ENCODE results near the gene MCM9.

Gene MCM9

DNA sequence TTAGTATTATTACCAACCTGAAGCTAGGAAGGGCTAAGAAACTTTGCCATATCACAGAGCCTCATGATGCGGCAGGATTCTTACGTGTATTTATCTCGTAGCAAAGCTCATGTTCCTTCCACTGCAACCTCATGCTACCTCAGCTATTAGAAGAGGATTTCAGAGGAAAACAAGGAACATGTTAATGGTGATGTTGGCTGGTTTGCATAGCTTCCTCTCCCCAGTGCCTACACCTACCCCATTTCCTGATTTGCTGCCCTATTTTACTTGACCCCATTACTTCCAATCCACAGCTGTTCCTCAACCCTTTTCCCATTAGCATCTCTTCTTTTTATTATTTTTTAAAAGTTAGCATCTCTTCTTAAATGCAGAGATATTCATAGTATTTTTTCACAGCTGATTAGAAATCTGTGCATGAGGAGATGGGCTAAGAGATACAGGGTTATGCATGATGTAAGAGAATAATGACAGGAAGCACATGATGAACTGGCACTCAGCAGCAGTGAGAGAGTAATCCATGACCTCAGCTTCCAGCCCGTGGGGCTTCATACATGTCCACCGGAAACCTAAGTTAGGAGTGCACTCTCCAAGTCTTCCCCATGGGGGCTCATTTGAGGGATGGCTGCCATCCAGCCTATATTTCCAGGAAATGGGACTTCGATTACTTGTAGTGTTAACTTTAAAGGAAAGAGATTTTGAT lies 147.1 kb downstream of the MCM9 start:
- no peaks in the 10 kb centered on the region for H3K36me3 ChIP-seq (ENCODE audit: control insufficient read depth in 4 of 4, insufficient read depth in 4 of 4, low read length in 3 of 4)
- DNase-seq: peak in 1 of 3 donors; percentile 19
- no peaks in the 10 kb centered on the region for H3K27me3 ChIP-seq (replicated peaks in 2 of 5; ENCODE audit: control insufficient read depth in 4 of 5, insufficient read depth in 5 of 5, low read length in 4 of 5)
- H3K4me3 ChIP-seq (ENCODE audit: control insufficient read depth in 1 of 7, extremely low read depth in 1 of 7, insufficient read depth in 4 of 7, low read depth in 2 of 7, low read length in 6 of 7): no peak overlapping the region
- no peak overlapping the region for H3K27ac ChIP-seq (ENCODE audit: insufficient read depth in 1 of 2, low read depth in 1 of 2, low read length in 2 of 2, poor library complexity in 1 of 2, severe bottlenecking in 2 of 2)
- CTCF ChIA-PET: interaction anchor here (0.9 to 5.2 kb wide), 6 partner anchors 7 to 58 kb away, joined by 3 to 36 read pairs (median 5); no protein-coding TSS in a partner anchor
- peaks cover 0 to 3% (median 0%) of the 10 kb centered on the region in 5 experiments for H3K9me3 ChIP-seq (ENCODE audit: control extremely low read depth in 1 of 5, control insufficient read depth in 4 of 5, insufficient read depth in 2 of 5, low read depth in 1 of 5, low read length in 4 of 5)
- POLR2A ChIA-PET: no interaction called here
- 76% methylated on average over 4 of the region's 6 CpGs for WGBS (ENCODE audit: insufficient coverage)
- H3K4me1 ChIP-seq (ENCODE audit: control extremely low read depth in 1 of 4, control insufficient read depth in 4 of 4, insufficient read depth in 4 of 4, low read length in 3 of 4): peaks cover 3 to 18% (median 11%) of the 10 kb centered on the region in 4 experiments

DNA sequence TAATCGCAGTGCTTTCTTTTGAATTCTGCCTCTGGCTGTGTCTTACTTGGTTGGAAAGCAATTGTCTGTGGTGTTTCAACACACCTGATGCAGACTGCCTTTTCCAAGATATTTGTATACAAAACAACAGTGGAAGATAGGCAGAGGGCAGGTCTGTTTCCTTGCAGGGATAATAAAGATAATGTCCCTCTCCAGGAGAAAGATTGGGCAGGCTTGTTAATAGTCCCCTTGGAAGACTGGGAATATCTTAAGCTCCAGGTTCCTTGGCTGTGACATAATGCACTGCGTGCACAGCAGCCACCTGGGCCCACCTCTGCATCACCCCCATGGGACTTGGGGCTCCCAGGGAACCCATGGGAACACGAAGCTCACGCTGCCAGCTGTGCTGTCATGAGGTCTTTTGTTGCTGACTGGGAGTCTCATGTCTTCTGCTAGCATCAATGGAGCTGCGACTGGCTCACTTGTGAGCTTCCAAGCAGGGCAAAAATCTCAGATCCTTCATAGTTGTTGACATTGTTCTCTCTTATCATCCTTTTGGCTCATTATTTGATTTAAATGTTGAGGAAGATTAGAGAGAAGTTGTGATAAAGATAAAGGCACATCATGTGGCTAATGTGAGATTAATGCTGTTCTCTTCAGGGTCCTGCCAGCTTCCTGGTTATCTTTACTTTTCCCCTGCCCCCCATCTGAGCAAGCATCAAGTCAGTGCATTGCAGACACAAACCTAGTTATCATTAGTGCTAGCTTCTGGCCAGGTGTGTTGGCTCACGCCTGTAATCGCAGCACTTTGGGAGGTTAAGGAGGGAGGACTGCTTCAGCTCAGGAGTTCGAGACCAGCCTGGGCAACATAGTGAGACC lies 148.1 kb downstream of the MCM9 start:
- POLR2A ChIA-PET: no interaction called here
- H3K27me3 ChIP-seq (replicated peaks in 2 of 5; ENCODE audit: control insufficient read depth in 4 of 5, insufficient read depth in 5 of 5, low read length in 4 of 5): no peaks in the 10 kb centered on the region
- WGBS (ENCODE audit: insufficient coverage): 100% methylated on average over 4 of the region's 8 CpGs
- no peak overlapping the region for H3K27ac ChIP-seq (ENCODE audit: insufficient read depth in 1 of 2, low read depth in 1 of 2, low read length in 2 of 2, poor library complexity in 1 of 2, severe bottlenecking in 2 of 2)
- H3K36me3 ChIP-seq (ENCODE audit: control insufficient read depth in 4 of 4, insufficient read depth in 4 of 4, low read length in 3 of 4): no peaks in the 10 kb centered on the region
- peaks cover 3 to 18% (median 11%) of the 10 kb centered on the region in 4 experiments for H3K4me1 ChIP-seq (ENCODE audit: control extremely low read depth in 1 of 4, control insufficient read depth in 4 of 4, insufficient read depth in 4 of 4, low read length in 3 of 4)
- no peak overlapping the region for H3K4me3 ChIP-seq (ENCODE audit: control insufficient read depth in 1 of 7, extremely low read depth in 1 of 7, insufficient read depth in 4 of 7, low read depth in 2 of 7, low read length in 6 of 7)
- H3K9me3 ChIP-seq (ENCODE audit: control extremely low read depth in 1 of 5, control insufficient read depth in 4 of 5, insufficient read depth in 2 of 5, low read depth in 1 of 5, low read length in 4 of 5): peaks cover 0 to 3% (median 0%) of the 10 kb centered on the region in 5 experiments
- CTCF ChIA-PET: interaction anchor here (0.8 to 5.2 kb wide), 7 partner anchors 7 to 84 kb away, joined by 3 to 36 read pairs (median 4); no protein-coding TSS in a partner anchor
- DNase-seq: no peak

GRCh38 chr6:118785601-118786000 lies 149.4 kb downstream of the MCM9 start:
- no peak for DNase-seq
- no peak overlapping the region for H3K4me3 ChIP-seq (ENCODE audit: control insufficient read depth in 1 of 7, extremely low read depth in 1 of 7, insufficient read depth in 4 of 7, low read depth in 2 of 7, low read length in 6 of 7)
- no peaks in the 10 kb centered on the region for H3K9me3 ChIP-seq (ENCODE audit: control extremely low read depth in 1 of 5, control insufficient read depth in 4 of 5, insufficient read depth in 2 of 5, low read depth in 1 of 5, low read length in 4 of 5)
- H3K4me1 ChIP-seq (ENCODE audit: control extremely low read depth in 1 of 4, control insufficient read depth in 4 of 4, insufficient read depth in 4 of 4, low read length in 3 of 4): peaks cover 3 to 18% (median 12%) of the 10 kb centered on the region in 4 experiments
- H3K27ac ChIP-seq (ENCODE audit: insufficient read depth in 1 of 2, low read depth in 1 of 2, low read length in 2 of 2, poor library complexity in 1 of 2, severe bottlenecking in 2 of 2): no peak overlapping the region
- CTCF ChIA-PET: interaction anchor here (1.7 to 2.3 kb wide), 2 partner anchors 12 to 88 kb away, joined by 3 to 9 read pairs; no protein-coding TSS in a partner anchor
- 100% methylated on average over 1 of the region's 3 CpGs for WGBS (ENCODE audit: insufficient coverage)
- POLR2A ChIA-PET: no interaction called here
- H3K27me3 ChIP-seq (replicated peaks in 2 of 5; ENCODE audit: control insufficient read depth in 4 of 5, insufficient read depth in 5 of 5, low read length in 4 of 5): no peaks in the 10 kb centered on the region
- no peaks in the 10 kb centered on the region for H3K36me3 ChIP-seq (ENCODE audit: control insufficient read depth in 4 of 4, insufficient read depth in 4 of 4, low read length in 3 of 4)

DNA sequence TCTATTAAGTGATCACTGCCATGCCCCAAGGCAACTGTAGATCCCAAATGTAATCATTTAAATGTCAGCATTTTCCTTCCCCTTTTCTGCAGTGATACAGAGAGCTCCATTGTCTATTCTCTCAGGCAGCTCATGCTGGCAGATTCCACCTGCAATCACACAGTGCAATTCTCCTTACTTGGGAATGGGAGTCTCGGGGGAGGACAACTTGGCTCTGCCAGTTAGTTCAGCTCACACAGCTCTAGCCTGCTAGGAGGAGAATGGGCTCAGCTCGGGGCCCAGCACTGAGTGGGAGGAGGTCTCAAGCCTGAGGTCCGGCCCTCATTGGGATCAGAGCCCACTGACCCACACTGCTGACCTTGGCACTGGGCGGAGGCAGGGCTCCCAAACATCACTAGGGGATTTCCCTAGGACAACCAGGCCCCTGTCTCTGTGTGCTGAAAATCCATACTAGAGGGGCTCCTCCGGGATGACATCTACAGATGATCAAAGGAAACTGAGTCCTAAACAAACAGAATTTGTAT lies 150.3 kb downstream of the MCM9 start:
- Histone ChIP-seq H3K9me3 (ENCODE audit: control extremely low read depth in 1 of 5, control insufficient read depth in 4 of 5, insufficient read depth in 2 of 5, low read depth in 1 of 5, low read length in 4 of 5) (no peaks in the 10 kb centered on the region), H3K27ac (ENCODE audit: insufficient read depth in 1 of 2, low read depth in 1 of 2, low read length in 2 of 2, poor library complexity in 1 of 2, severe bottlenecking in 2 of 2) (no peak overlapping the region), H3K4me3 (ENCODE audit: control insufficient read depth in 1 of 7, extremely low read depth in 1 of 7, insufficient read depth in 4 of 7, low read depth in 2 of 7, low read length in 6 of 7) (no peak overlapping the region), H3K4me1 (ENCODE audit: control extremely low read depth in 1 of 4, control insufficient read depth in 4 of 4, insufficient read depth in 4 of 4, low read length in 3 of 4) (peaks cover 3 to 18% (median 12%) of the 10 kb centered on the region in 4 experiments), H3K27me3 (replicated peaks in 2 of 5; ENCODE audit: control insufficient read depth in 4 of 5, insufficient read depth in 5 of 5, low read length in 4 of 5) (no peaks in the 10 kb centered on the region), H3K36me3 (ENCODE audit: control insufficient read depth in 4 of 4, insufficient read depth in 4 of 4, low read length in 3 of 4) (no peaks in the 10 kb centered on the region)
- CTCF ChIA-PET: interaction anchor here (0.6 to 2.4 kb wide), 6 partner anchors 13 to 501 kb away, joined by 3 to 10 read pairs (median 4); no protein-coding TSS in a partner anchor
- POLR2A ChIA-PET: no interaction called here
- 96% methylated on average over 4 of the region's 5 CpGs for WGBS (ENCODE audit: insufficient coverage)
- DNase-seq: peak in 2 of 3 donors; percentile 37 to 38

- no peak overlapping the region for H3K27ac ChIP-seq (ENCODE audit: insufficient read depth in 1 of 2, low read depth in 1 of 2, low read length in 2 of 2, poor library complexity in 1 of 2, severe bottlenecking in 2 of 2)
- CTCF ChIA-PET: interaction anchor here (0.6 to 2.4 kb wide), 7 partner anchors 13 to 500 kb away, joined by 3 to 10 read pairs (median 4); no protein-coding TSS in a partner anchor
- 87% methylated on average over 3 of the region's 5 CpGs for WGBS (ENCODE audit: insufficient coverage)
- peaks cover 3 to 18% (median 12%) of the 10 kb centered on the region in 4 experiments for H3K4me1 ChIP-seq (ENCODE audit: control extremely low read depth in 1 of 4, control insufficient read depth in 4 of 4, insufficient read depth in 4 of 4, low read length in 3 of 4)
- POLR2A ChIA-PET: no interaction called here
- no peak for DNase-seq
- no peaks in the 10 kb centered on the region for H3K27me3 ChIP-seq (replicated peaks in 2 of 5; ENCODE audit: control insufficient read depth in 4 of 5, insufficient read depth in 5 of 5, low read length in 4 of 5)
- no peaks in the 10 kb centered on the region for H3K36me3 ChIP-seq (ENCODE audit: control insufficient read depth in 4 of 4, insufficient read depth in 4 of 4, low read length in 3 of 4)
- no peaks in the 10 kb centered on the region for H3K9me3 ChIP-seq (ENCODE audit: control extremely low read depth in 1 of 5, control insufficient read depth in 4 of 5, insufficient read depth in 2 of 5, low read depth in 1 of 5, low read length in 4 of 5)
- H3K4me3 ChIP-seq (ENCODE audit: control insufficient read depth in 1 of 7, extremely low read depth in 1 of 7, insufficient read depth in 4 of 7, low read depth in 2 of 7, low read length in 6 of 7): no peak overlapping the region
These were observed 150.9 kb downstream of the MCM9 start for GRCh38 chr6:118783931-118784550.

- peaks cover 3 to 13% (median 10%) of the 10 kb centered on the region in 4 experiments for H3K4me1 ChIP-seq (ENCODE audit: control extremely low read depth in 1 of 4, control insufficient read depth in 4 of 4, insufficient read depth in 4 of 4, low read length in 3 of 4)
- no peaks in the 10 kb centered on the region for H3K27me3 ChIP-seq (replicated peaks in 2 of 5; ENCODE audit: control insufficient read depth in 4 of 5, insufficient read depth in 5 of 5, low read length in 4 of 5)
- H3K27ac ChIP-seq (ENCODE audit: insufficient read depth in 1 of 2, low read depth in 1 of 2, low read length in 2 of 2, poor library complexity in 1 of 2, severe bottlenecking in 2 of 2): no peak overlapping the region
- ChIA-PET CTCF (interaction anchor here (1.1 kb wide), 1 partner anchor 17 kb away, joined by 5 read pairs; no protein-coding TSS in a partner anchor), POLR2A (no interaction called here)
- 100% methylated on average over 2 of the region's 3 CpGs for WGBS (ENCODE audit: insufficient coverage)
- no peak for DNase-seq
- no peaks in the 10 kb centered on the region for H3K9me3 ChIP-seq (ENCODE audit: control extremely low read depth in 1 of 5, control insufficient read depth in 4 of 5, insufficient read depth in 2 of 5, low read depth in 1 of 5, low read length in 4 of 5)
- no peaks in the 10 kb centered on the region for H3K36me3 ChIP-seq (ENCODE audit: control insufficient read depth in 4 of 4, insufficient read depth in 4 of 4, low read length in 3 of 4)
- no peak overlapping the region for H3K4me3 ChIP-seq (ENCODE audit: control insufficient read depth in 1 of 7, extremely low read depth in 1 of 7, insufficient read depth in 4 of 7, low read depth in 2 of 7, low read length in 6 of 7)
These were observed 152.3 kb downstream of the MCM9 start for GRCh38 chr6:118782651-118783050.
